Measurements from ENCODE around the gene MAEL.
A peak's percentile ranks its signal among the peaks of the same experiment; 100 is the strongest.

Gene MAEL

GRCh38 chr1:166988974-166989515 lies at the start of gene MAEL:
Gene MAEL, plus strand, starts transcription at chr1:166989280. Its CDS starts 73 bp downstream, at chr1:166989353.
- Mint-ChIP-seq H3K27ac (no peak within 1 kb of the TSS), H3K9me3 (no peaks in the 10 kb centered on the region), H3K4me3 (no peak within 1 kb of the TSS), H3K27me3 (ENCODE audit: low read depth, poor library complexity) (peaks cover 19% of the 10 kb centered on the region), H3K4me1 (no peaks in the 10 kb centered on the region), H3K36me3 (ENCODE audit: low read depth) (no peaks in the 10 kb centered on the region)
- TF ChIP-seq CTCF (IDR thresholded peaks at IDR 0.05): no peak
- no peak for DNase-seq

- DNase-seq: no peak
- Mint-ChIP-seq H3K27ac (no peak overlapping the region), H3K27me3 (ENCODE audit: low read depth, poor library complexity) (no peaks in the 10 kb centered on the region), H3K4me3 (no peak overlapping the region), H3K9me3 (no peaks in the 10 kb centered on the region), H3K36me3 (ENCODE audit: low read depth) (no peaks in the 10 kb centered on the region), H3K4me1 (peaks cover 3% of the 10 kb centered on the region)
- no peak for TF ChIP-seq CTCF (IDR thresholded peaks at IDR 0.05)
Observed at GRCh38 chr1:166939741-166940375, 49.2 kb upstream of the MAEL start.

GRCh38 chr1:166944186-166944967 lies 44.7 kb upstream of the MAEL start:
- Mint-ChIP-seq H3K4me1 (peaks cover 27% of the 10 kb centered on the region), H3K4me3 (no peak overlapping the region), H3K9me3 (no peaks in the 10 kb centered on the region), H3K27ac (no peak overlapping the region), H3K36me3 (ENCODE audit: low read depth) (no peaks in the 10 kb centered on the region), H3K27me3 (ENCODE audit: low read depth, poor library complexity) (no peaks in the 10 kb centered on the region)
- no peak for TF ChIP-seq CTCF (IDR thresholded peaks at IDR 0.05)
- DNase-seq: no peak

GRCh38 chr1:166947398-166948043 lies 41.6 kb upstream of the MAEL start:
- peaks cover 56% of the 10 kb centered on the region for H3K4me1 Mint-ChIP-seq
- no peaks in the 10 kb centered on the region for H3K9me3 Mint-ChIP-seq
- no peak for TF ChIP-seq CTCF (IDR thresholded peaks at IDR 0.05)
- DNase-seq: peak; percentile 86
- no peaks in the 10 kb centered on the region for H3K36me3 Mint-ChIP-seq (ENCODE audit: low read depth)
- H3K4me3 Mint-ChIP-seq: peak overlapping the region; percentile 77
- no peak overlapping the region for H3K27ac Mint-ChIP-seq
- peaks cover 4% of the 10 kb centered on the region for H3K27me3 Mint-ChIP-seq (ENCODE audit: low read depth, poor library complexity)

- no peak overlapping the region for H3K4me3 Mint-ChIP-seq
- DNase-seq: no peak
- no peak overlapping the region for H3K27ac Mint-ChIP-seq
- no peak for TF ChIP-seq CTCF (IDR thresholded peaks at IDR 0.05)
- peaks cover 4% of the 10 kb centered on the region for H3K27me3 Mint-ChIP-seq (ENCODE audit: low read depth, poor library complexity)
- H3K9me3 Mint-ChIP-seq: no peaks in the 10 kb centered on the region
- no peaks in the 10 kb centered on the region for H3K36me3 Mint-ChIP-seq (ENCODE audit: low read depth)
- peaks cover 70% of the 10 kb centered on the region for H3K4me1 Mint-ChIP-seq
Observed at GRCh38 chr1:166948856-166949350, 40.2 kb upstream of the MAEL start.
